HepG2 (cell line): ENCODE measurements around the gene ERBB3. TPM values are rescaled to one million over a fixed set of nuclear protein-coding genes. Genes with fewer than 3 reads are reported as not detected.

Source experiments
- polyA plus RNA-seq, 8 experiments: library from polyadenylated mRNA; depleted of rRNA in 3 of 8; stranded (reverse) in 7 of 8; unstranded in 1 of 8; fragments of >200 nt; fragmentation: Illumina TruSeq in 4 of 8; extraction: Trizol in 4 of 8; gene quantifications; 2 replicates each; pipeline versions ENCODE4 v1.2.1 to v1.2.3, GENCODE V29; 2011 to 2016; ENCODE audit warnings: low read depth in 4 of 8, missing spikeins in 1 of 8, mixed read lengths in 1 of 8; ENCODE audit not compliant: insufficient read depth in 1 of 8
- total RNA-seq, 5 experiments: library from RNA; depleted of rRNA; stranded (reverse); fragments of >200 nt; fragmentation: Illumina TruSeq; extraction: Trizol; gene quantifications; 2 replicates each; pipeline ENCODE4 v1.2.3, GENCODE V29; 2016; ENCODE audit warnings: low read depth in 1 of 5

Gene ERBB3
- total and polyA plus RNA-seq, 2 of the 13 experiments (the other 11 are each of a cell fraction or from before 2014, with no cell fraction given) = 93.6 to 358 TPM

Other genes with a start within 250 kb of the ERBB3 start
- 0.07 TPM in 1 of 2 replicates, not detected in the other for gene MMP19, start 237.2 kb upstream of the ERBB3 start, total RNA-seq (2016; rRNA removed; fragmentation: Illumina TruSeq; extraction: Trizol)
- 0.08 and 0.16 TPM in 2 replicates for gene MMP19, start 237.2 kb upstream of the ERBB3 start, polyA plus RNA-seq (2011; rRNA removed)
- gene PYM1, start 152.3 kb upstream of the ERBB3 start, total RNA-seq (2016; rRNA removed; fragmentation: Illumina TruSeq; extraction: Trizol) = 51.8 and 57.9 TPM in 2 replicates
- 40.7 and 44.0 TPM in 2 replicates for gene PYM1, start 152.3 kb upstream of the ERBB3 start, polyA plus RNA-seq (2011; rRNA removed)
- gene DGKA, start 149.0 kb upstream of the ERBB3 start, total RNA-seq (2016; rRNA removed; fragmentation: Illumina TruSeq; extraction: Trizol) = 2.4 and 2.7 TPM in 2 replicates
- gene DGKA, start 149.0 kb upstream of the ERBB3 start, polyA plus RNA-seq (2011; rRNA removed) = 5.4 and 7.6 TPM in 2 replicates
- gene PMEL, start 114.1 kb upstream of the ERBB3 start, total RNA-seq (2016; rRNA removed; fragmentation: Illumina TruSeq; extraction: Trizol) = 0.35 and 0.49 TPM in 2 replicates
- gene PMEL, start 114.1 kb upstream of the ERBB3 start, polyA plus RNA-seq (2011; rRNA removed) = 3.3 and 3.4 TPM in 2 replicates
- gene CDK2, start 113.3 kb upstream of the ERBB3 start, total RNA-seq (2016; rRNA removed; fragmentation: Illumina TruSeq; extraction: Trizol) = 47.5 and 52.0 TPM in 2 replicates
- 42.0 and 52.6 TPM in 2 replicates for gene CDK2, start 113.3 kb upstream of the ERBB3 start, polyA plus RNA-seq (2011; rRNA removed)
- 26.0 and 33.1 TPM in 2 replicates for gene RAB5B, start 106.1 kb upstream of the ERBB3 start, total RNA-seq (2016; rRNA removed; fragmentation: Illumina TruSeq; extraction: Trizol)
- 68.3 and 70.4 TPM in 2 replicates for gene RAB5B, start 106.1 kb upstream of the ERBB3 start, polyA plus RNA-seq (2011; rRNA removed)
- gene SUOX, start 82.9 kb upstream of the ERBB3 start, total RNA-seq (2016; rRNA removed; fragmentation: Illumina TruSeq; extraction: Trizol) = 23.9 and 24.6 TPM in 2 replicates
- 25.9 and 28.9 TPM in 2 replicates for gene SUOX, start 82.9 kb upstream of the ERBB3 start, polyA plus RNA-seq (2011; rRNA removed)
- gene IKZF4, start 59.1 kb upstream of the ERBB3 start, total RNA-seq (2016; rRNA removed; fragmentation: Illumina TruSeq; extraction: Trizol) = 0.58 and 0.76 TPM in 2 replicates
- gene IKZF4, start 59.1 kb upstream of the ERBB3 start, polyA plus RNA-seq (2011; rRNA removed) = 2.2 TPM in 2 replicates
- gene RPS26, start 38.2 kb upstream of the ERBB3 start, total RNA-seq (2016; rRNA removed; fragmentation: Illumina TruSeq; extraction: Trizol) = 421 and 486 TPM in 2 replicates
- 137 and 150 TPM in 2 replicates for gene RPS26, start 38.2 kb upstream of the ERBB3 start, polyA plus RNA-seq (2011; rRNA removed)
- gene PA2G4, start 24.4 kb downstream of the ERBB3 start, total RNA-seq (2016; rRNA removed; fragmentation: Illumina TruSeq; extraction: Trizol) = 240 and 281 TPM in 2 replicates
- 115 and 147 TPM in 2 replicates for gene PA2G4, start 24.4 kb downstream of the ERBB3 start, polyA plus RNA-seq (2011; rRNA removed)
- gene RPL41, start 36.5 kb downstream of the ERBB3 start, total RNA-seq (2016; rRNA removed; fragmentation: Illumina TruSeq; extraction: Trizol) = 4,012 and 4,443 TPM in 2 replicates
- 6,595 and 7,670 TPM in 2 replicates for gene RPL41, start 36.5 kb downstream of the ERBB3 start, polyA plus RNA-seq (2011; rRNA removed)
- 1.9 and 2.3 TPM in 2 replicates for gene ZC3H10, start 38.1 kb downstream of the ERBB3 start, total RNA-seq (2016; rRNA removed; fragmentation: Illumina TruSeq; extraction: Trizol)
- gene ZC3H10, start 38.1 kb downstream of the ERBB3 start, polyA plus RNA-seq (2011; rRNA removed) = 0.70 and 0.98 TPM in 2 replicates
- gene ESYT1, start 48.1 kb downstream of the ERBB3 start, total RNA-seq (2016; rRNA removed; fragmentation: Illumina TruSeq; extraction: Trizol) = 30.1 and 66.9 TPM in 2 replicates
- 71.0 and 80.1 TPM in 2 replicates for gene ESYT1, start 48.1 kb downstream of the ERBB3 start, polyA plus RNA-seq (2011; rRNA removed)
- 75.7 and 76.5 TPM in 2 replicates for gene MYL6B, start 72.4 kb downstream of the ERBB3 start, total RNA-seq (2016; rRNA removed; fragmentation: Illumina TruSeq; extraction: Trizol)
- 81.4 and 88.7 TPM in 2 replicates for gene MYL6B, start 72.4 kb downstream of the ERBB3 start, polyA plus RNA-seq (2011; rRNA removed)
- 1,192 and 1,778 TPM in 2 replicates for gene MYL6, start 78.2 kb downstream of the ERBB3 start, total RNA-seq (2016; rRNA removed; fragmentation: Illumina TruSeq; extraction: Trizol)
- gene MYL6, start 78.2 kb downstream of the ERBB3 start, polyA plus RNA-seq (2011; rRNA removed) = 983 and 1,127 TPM in 2 replicates
- gene SMARCC2, start 109.3 kb downstream of the ERBB3 start, total RNA-seq (2016; rRNA removed; fragmentation: Illumina TruSeq; extraction: Trizol) = 13.1 and 21.3 TPM in 2 replicates
- 21.0 and 24.1 TPM in 2 replicates for gene SMARCC2, start 109.3 kb downstream of the ERBB3 start, polyA plus RNA-seq (2011; rRNA removed)
- 27.1 and 32.9 TPM in 2 replicates for gene RNF41, start 141.8 kb downstream of the ERBB3 start, total RNA-seq (2016; rRNA removed; fragmentation: Illumina TruSeq; extraction: Trizol)
- gene RNF41, start 141.8 kb downstream of the ERBB3 start, polyA plus RNA-seq (2011; rRNA removed) = 39.4 and 46.7 TPM in 2 replicates
- gene NABP2, start 144.2 kb downstream of the ERBB3 start, total RNA-seq (2016; rRNA removed; fragmentation: Illumina TruSeq; extraction: Trizol) = 31.2 and 33.2 TPM in 2 replicates
- gene NABP2, start 144.2 kb downstream of the ERBB3 start, polyA plus RNA-seq (2011; rRNA removed) = 27.9 and 35.5 TPM in 2 replicates
- gene SLC39A5, start 149.9 kb downstream of the ERBB3 start, total RNA-seq (2016; rRNA removed; fragmentation: Illumina TruSeq; extraction: Trizol) = 39.7 and 101 TPM in 2 replicates
- gene SLC39A5, start 149.9 kb downstream of the ERBB3 start, polyA plus RNA-seq (2011; rRNA removed) = 59.7 and 80.6 TPM in 2 replicates
- gene ANKRD52, start 178.2 kb downstream of the ERBB3 start, total RNA-seq (2016; rRNA removed; fragmentation: Illumina TruSeq; extraction: Trizol) = 7.8 and 22.0 TPM in 2 replicates
- gene ANKRD52, start 178.2 kb downstream of the ERBB3 start, polyA plus RNA-seq (2011; rRNA removed) = 9.2 and 11.2 TPM in 2 replicates
- 18.6 and 21.0 TPM in 2 replicates for gene COQ10A, start 186.8 kb downstream of the ERBB3 start, total RNA-seq (2016; rRNA removed; fragmentation: Illumina TruSeq; extraction: Trizol)
- 35.3 and 37.3 TPM in 2 replicates for gene COQ10A, start 186.8 kb downstream of the ERBB3 start, polyA plus RNA-seq (2011; rRNA removed)
- 175 and 243 TPM in 2 replicates for gene CS, start 220.2 kb downstream of the ERBB3 start, total RNA-seq (2016; rRNA removed; fragmentation: Illumina TruSeq; extraction: Trizol)
- 173 and 177 TPM in 2 replicates for gene CS, start 220.2 kb downstream of the ERBB3 start, polyA plus RNA-seq (2011; rRNA removed)
- 246 and 356 TPM in 2 replicates for gene CNPY2, start 235.8 kb downstream of the ERBB3 start, total RNA-seq (2016; rRNA removed; fragmentation: Illumina TruSeq; extraction: Trizol)
- gene CNPY2, start 235.8 kb downstream of the ERBB3 start, polyA plus RNA-seq (2011; rRNA removed) = 250 and 285 TPM in 2 replicates